Neural cell (in vitro differentiated cells): ENCODE data around the gene ELOVL2. TPM values are rescaled to one million over a fixed set of nuclear protein-coding genes. Genes with fewer than 3 reads are reported as not detected.

Experiments
- H2AFZ ChIP-seq: fragments of 200-600, 300-800 bp; sonication (generic), shearing (Covaris generic); 2 replicates; pipeline ENCODE4 v1.6.0; 2014; ENCODE audit warnings: low read depth, mild to moderate bottlenecking, antibody characterized with exemption, low read length, moderate library complexity
- H3F3A ChIP-seq: fragments of 200-600 bp; shearing (Covaris generic); 2 replicates; pipeline ENCODE4 v1.6.1; 2016; ENCODE audit warnings: mild to moderate bottlenecking, moderate library complexity, mixed read lengths, antibody characterized with exemption, low read length; ENCODE audit not compliant: insufficient read depth, poor library complexity, severe bottlenecking
- H3K27ac ChIP-seq: fragments of 200-600, 300-800 bp; sonication (generic), shearing (Covaris generic); 2 replicates; pipeline ENCODE4 v1.5.1; 2014; ENCODE audit warnings: mild to moderate bottlenecking, low read length, moderate library complexity
- H3K27me3 ChIP-seq: fragments of 300-800, 200-600 bp; sonication (generic), shearing (Covaris generic); 2 replicates; pipeline ENCODE4 v1.6.0; 2014; ENCODE audit warnings: mild to moderate bottlenecking, low read depth, low read length, moderate library complexity; ENCODE audit not compliant: insufficient read depth
- H3K36me3 ChIP-seq: fragments of 300-800, 200-600 bp; sonication (generic), shearing (Covaris generic); 2 replicates; pipeline ENCODE4 v1.5.1; 2014; ENCODE audit warnings: mild to moderate bottlenecking, antibody characterized with exemption, low read length, moderate library complexity; ENCODE audit not compliant: insufficient read depth
- H3K4me2 ChIP-seq: fragments of 300-800, 200-600 bp; sonication (generic), shearing (Covaris generic); 2 replicates; pipeline ENCODE4 v1.6.0; 2014; ENCODE audit warnings: mild to moderate bottlenecking, low read length
- H3K4me3 ChIP-seq: fragments of 300-800, 200-600 bp; sonication (generic), shearing (Covaris generic); 2 replicates; pipeline ENCODE4 v1.5.1; 2014; ENCODE audit warnings: mild to moderate bottlenecking, low read length, moderate library complexity
- H3K79me2 ChIP-seq: fragments of 200-600 bp; shearing (Covaris generic); replicated peaks from 2 replicates; pipeline ENCODE4 v1.6.0; 2014; ENCODE audit warnings: mild to moderate bottlenecking, low read length, moderate library complexity; ENCODE audit not compliant: insufficient read depth
- H3K9ac ChIP-seq: fragments of 300-800, 200-600 bp; sonication (generic), shearing (Covaris generic); 2 replicates; pipeline ENCODE4 v1.6.1; 2016; ENCODE audit warnings: mild to moderate bottlenecking, low read length, mixed read lengths
- H3K9me2 ChIP-seq: fragments of 200-600 bp; shearing (Covaris generic); 2 replicates; pipeline ENCODE4 v1.6.1; 2016; ENCODE audit warnings: mild to moderate bottlenecking, low read length, mixed read lengths; ENCODE audit not compliant: insufficient read depth
- H3K9me3 ChIP-seq: fragments of 200-600, 300-800 bp; sonication (generic), shearing (Covaris generic); 2 replicates; pipeline ENCODE4 v1.6.1; 2016; ENCODE audit warnings: mild to moderate bottlenecking, mixed run types, low read length, moderate library complexity, mixed read lengths
- H4K20me1 ChIP-seq: fragments of 200-600 bp; shearing (Covaris generic); 2 replicates; pipeline ENCODE4 v1.6.1; 2016; ENCODE audit warnings: mild to moderate bottlenecking, mixed run types; ENCODE audit not compliant: insufficient read depth
- CTCF ChIP-seq: fragments of 450-650 bp; IDR thresholded peaks from 2 replicates; pipeline ENCODE4 v1.5.1; 2014; ENCODE audit warnings: antibody characterized with exemption, mild to moderate bottlenecking, moderate library complexity; ENCODE audit not compliant: poor library complexity, severe bottlenecking
- EP300 ChIP-seq: fragments of 450-650 bp; conservative IDR thresholded peaks from 2 replicates; pipeline ENCODE4 v1.6.1; 2014; ENCODE audit warnings: antibody characterized with exemption, mild to moderate bottlenecking, moderate library complexity; ENCODE audit not compliant: poor library complexity, severe bottlenecking
- EZH2 ChIP-seq: fragments of 200-600, 300-800 bp; shearing (Covaris generic), sonication (generic); IDR thresholded peaks from 2 replicates; pipeline ENCODE4 v1.6.1; 2014; ENCODE audit warnings: antibody characterized with exemption, low read length, borderline replicate concordance, mild to moderate bottlenecking; ENCODE audit not compliant: insufficient read depth, poor library complexity, severe bottlenecking
- MXI1 ChIP-seq: fragments of 450-650 bp; conservative IDR thresholded peaks from 2 replicates; pipeline ENCODE4 v1.6.1; 2014; ENCODE audit warnings: antibody characterized with exemption, mild to moderate bottlenecking; ENCODE audit not compliant: poor library complexity, severe bottlenecking
- POLR2AphosphoS5 ChIP-seq: IDR thresholded peaks from 2 replicates; pipeline ENCODE4 v1.6.1; 2012
- RAD21 ChIP-seq: fragments of 450-650 bp; conservative IDR thresholded peaks from 2 replicates; pipeline ENCODE4 v1.6.1; 2014; ENCODE audit warnings: antibody characterized with exemption, mild to moderate bottlenecking, moderate library complexity
- SMC3 ChIP-seq: fragments of 450-650 bp; conservative IDR thresholded peaks from 2 replicates; pipeline ENCODE4 v1.6.1; 2014; ENCODE audit warnings: antibody characterized with exemption, mild to moderate bottlenecking, moderate library complexity; ENCODE audit not compliant: poor library complexity
- polyA plus RNA-seq: library from polyadenylated mRNA; depleted of rRNA; stranded (reverse); fragments of >200 nt; gene quantifications from 2 replicates; pipeline ENCODE4 v1.2.3, GENCODE V29; 2014
- TF ChIP-seq, protein P1 (sequence below): IDR thresholded peaks from 2 replicates; pipeline ENCODE4 v1.6.1; 2012; ENCODE audit warnings: borderline replicate concordance

Gene ELOVL2
- polyA plus RNA-seq, 1 donor from 2014 or later, result 5.4 TPM

GRCh38 chr6:11076540-11076939 is 32.4 kb upstream of the ELOVL2 start:
- Histone ChIP-seq H3K9ac (no peak overlapping the region), H3F3A (no peaks in the 10 kb centered on the region), H3K9me3 (no peaks in the 10 kb centered on the region), H3K36me3 (no peaks in the 10 kb centered on the region), H2AFZ (no peak overlapping the region), H3K79me2 (no peaks in the 10 kb centered on the region), H3K27ac (no peak overlapping the region), H3K4me3 (no peak overlapping the region), H4K20me1 (no peaks in the 10 kb centered on the region), H3K4me2 (no peak overlapping the region), H3K27me3 (no peaks in the 10 kb centered on the region), H3K9me2 (no peaks in the 10 kb centered on the region)
- TF ChIP-seq POLR2AphosphoS5, result no peak
- TF ChIP-seq, protein P1, sequence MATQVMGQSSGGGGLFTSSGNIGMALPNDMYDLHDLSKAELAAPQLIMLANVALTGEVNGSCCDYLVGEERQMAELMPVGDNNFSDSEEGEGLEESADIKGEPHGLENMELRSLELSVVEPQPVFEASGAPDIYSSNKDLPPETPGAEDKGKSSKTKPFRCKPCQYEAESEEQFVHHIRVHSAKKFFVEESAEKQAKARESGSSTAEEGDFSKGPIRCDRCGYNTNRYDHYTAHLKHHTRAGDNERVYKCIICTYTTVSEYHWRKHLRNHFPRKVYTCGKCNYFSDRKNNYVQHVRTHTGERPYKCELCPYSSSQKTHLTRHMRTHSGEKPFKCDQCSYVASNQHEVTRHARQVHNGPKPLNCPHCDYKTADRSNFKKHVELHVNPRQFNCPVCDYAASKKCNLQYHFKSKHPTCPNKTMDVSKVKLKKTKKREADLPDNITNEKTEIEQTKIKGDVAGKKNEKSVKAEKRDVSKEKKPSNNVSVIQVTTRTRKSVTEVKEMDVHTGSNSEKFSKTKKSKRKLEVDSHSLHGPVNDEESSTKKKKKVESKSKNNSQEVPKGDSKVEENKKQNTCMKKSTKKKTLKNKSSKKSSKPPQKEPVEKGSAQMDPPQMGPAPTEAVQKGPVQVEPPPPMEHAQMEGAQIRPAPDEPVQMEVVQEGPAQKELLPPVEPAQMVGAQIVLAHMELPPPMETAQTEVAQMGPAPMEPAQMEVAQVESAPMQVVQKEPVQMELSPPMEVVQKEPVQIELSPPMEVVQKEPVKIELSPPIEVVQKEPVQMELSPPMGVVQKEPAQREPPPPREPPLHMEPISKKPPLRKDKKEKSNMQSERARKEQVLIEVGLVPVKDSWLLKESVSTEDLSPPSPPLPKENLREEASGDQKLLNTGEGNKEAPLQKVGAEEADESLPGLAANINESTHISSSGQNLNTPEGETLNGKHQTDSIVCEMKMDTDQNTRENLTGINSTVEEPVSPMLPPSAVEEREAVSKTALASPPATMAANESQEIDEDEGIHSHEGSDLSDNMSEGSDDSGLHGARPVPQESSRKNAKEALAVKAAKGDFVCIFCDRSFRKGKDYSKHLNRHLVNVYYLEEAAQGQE, result no peak

DNA sequence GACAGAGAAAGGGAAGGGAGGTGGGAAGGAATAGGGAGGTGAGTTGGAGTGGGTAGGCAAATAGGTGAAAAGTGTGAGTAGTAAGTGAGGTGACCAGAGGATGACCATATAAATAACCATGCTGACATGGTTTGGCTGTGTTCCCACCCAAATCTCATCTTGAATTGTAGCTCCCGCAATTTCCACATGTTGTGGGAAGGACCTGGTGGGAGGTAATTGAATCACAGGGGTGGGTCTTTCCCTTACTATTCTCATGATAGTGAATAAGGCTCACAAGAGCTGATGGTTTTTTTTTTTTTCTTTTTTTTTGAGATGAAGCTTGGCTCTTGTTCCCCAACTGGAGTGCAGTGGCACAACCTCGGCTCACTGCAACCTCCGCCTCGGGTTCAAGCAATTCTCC is 28.0 kb upstream of the ELOVL2 start:
- H3K4me3 ChIP-seq, result no peak overlapping the region
- TF ChIP-seq EZH2 (no peak), SMC3 (no peak), EP300 (no peak), POLR2AphosphoS5 (no peak), CTCF (no peak), MXI1 (no peak), RAD21 (no peak)
- TF ChIP-seq, protein P1, result no peak
- no peak overlapping the region for H3K27ac ChIP-seq
- no peak overlapping the region for H2AFZ ChIP-seq
- H3K9me3 ChIP-seq, result no peaks in the 10 kb centered on the region
- H4K20me1 ChIP-seq, result no peaks in the 10 kb centered on the region
- H3K9ac ChIP-seq, result no peak overlapping the region
- H3F3A ChIP-seq, result no peaks in the 10 kb centered on the region
- H3K4me2 ChIP-seq, result no peak overlapping the region
- H3K79me2 ChIP-seq, result no peaks in the 10 kb centered on the region
- H3K27me3 ChIP-seq, result no peaks in the 10 kb centered on the region
- no peaks in the 10 kb centered on the region for H3K9me2 ChIP-seq
- no peaks in the 10 kb centered on the region for H3K36me3 ChIP-seq
